GM18505 (cell line): ENCODE results near the gene CHD2.

Experiments
- ATAC-seq: cut with Tn5 transposase; IDR thresholded peaks from one replicate; pipeline ENCODE4 v1.9.1; 2021; ENCODE audit not compliant: unreplicated experiment
- POLR2A ChIP-seq: IDR thresholded peaks from 4 replicates; pipeline ENCODE4 v1.6.1; 2011; ENCODE audit warnings: borderline replicate concordance; ENCODE audit not compliant: insufficient read depth, insufficient read length; ENCODE audit errors: extremely low read depth

Gene CHD2

DNA sequence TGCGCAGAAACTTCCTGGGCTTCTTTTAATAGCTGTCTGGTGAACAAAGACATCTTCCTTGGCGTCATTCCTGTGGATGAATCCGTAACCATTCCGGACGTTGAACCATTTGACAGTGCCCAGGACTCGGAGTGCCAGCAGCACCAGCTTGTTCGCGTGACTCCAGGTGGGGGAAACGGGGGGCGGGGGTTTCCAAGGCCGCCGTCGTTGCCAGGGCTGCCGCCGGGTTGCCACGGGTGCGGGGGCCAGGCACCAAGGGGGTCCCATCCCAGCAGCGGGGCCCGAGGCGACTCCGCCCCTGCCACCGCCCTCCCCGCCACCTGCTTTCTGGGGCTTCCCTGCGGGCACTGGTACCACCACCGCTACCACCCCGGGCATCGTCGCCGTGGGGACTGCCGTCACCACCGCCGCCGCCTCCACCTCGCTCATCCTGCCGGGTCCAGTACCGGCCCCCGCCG, 166.1 kb downstream of the CHD2 start:
- no peak for ATAC-seq
- no peak for TF ChIP-seq POLR2A

DNA sequence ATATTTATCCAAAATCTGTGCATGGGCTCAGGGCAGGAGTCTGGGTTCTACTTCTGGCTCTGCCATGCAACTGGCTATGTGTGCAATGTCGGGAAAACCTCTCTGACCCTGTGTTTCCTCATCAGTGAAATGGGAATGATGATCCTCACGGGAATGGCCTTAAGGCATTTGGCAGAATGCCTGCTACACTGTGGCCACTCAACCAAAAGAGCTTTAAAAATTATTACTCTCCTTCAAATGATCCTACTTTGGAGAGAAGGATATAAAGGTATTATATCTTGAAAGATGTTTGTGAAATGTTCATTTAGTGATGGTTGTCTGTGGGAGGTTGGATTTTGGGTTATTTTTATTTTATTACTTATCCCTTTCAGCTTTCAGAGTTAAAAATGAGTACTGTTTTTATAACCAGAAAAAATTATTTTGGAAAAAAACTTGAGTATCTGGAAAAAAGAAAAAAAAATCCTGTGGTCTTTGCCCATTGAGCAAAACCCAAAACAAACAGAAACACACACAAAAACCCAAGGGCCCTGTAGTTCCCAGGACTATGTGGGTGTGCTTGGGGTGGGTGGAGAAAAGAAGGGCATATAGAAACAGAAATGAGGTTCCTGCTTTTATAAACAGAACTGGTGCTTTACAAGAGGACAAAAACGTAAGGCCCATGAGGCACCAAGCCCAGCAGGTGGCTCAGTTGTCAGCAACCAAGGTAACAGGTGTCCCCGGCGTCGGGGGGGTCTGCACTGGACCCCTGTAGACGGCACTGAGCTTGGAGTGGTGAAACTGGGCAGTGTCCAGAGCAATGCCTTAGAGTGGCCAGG, 166.9 kb downstream of the CHD2 start:
- TF ChIP-seq POLR2A: no peak
- ATAC-seq: no peak

- no peak for TF ChIP-seq POLR2A
- ATAC-seq: no peak
Observed at GRCh38 chr15:93067649-93068085, 167.5 kb downstream of the CHD2 start.

- ATAC-seq: no peak
- no peak for TF ChIP-seq POLR2A
Observed at GRCh38 chr15:93068581-93069199, 168.6 kb downstream of the CHD2 start.

- TF ChIP-seq POLR2A: no peak
- ATAC-seq: no peak
Observed at GRCh38 chr15:93070132-93070531, 170.0 kb downstream of the CHD2 start.

GRCh38 chr15:93070551-93071296, 170.6 kb downstream of the CHD2 start:
- ATAC-seq: no peak
- no peak for TF ChIP-seq POLR2A

DNA sequence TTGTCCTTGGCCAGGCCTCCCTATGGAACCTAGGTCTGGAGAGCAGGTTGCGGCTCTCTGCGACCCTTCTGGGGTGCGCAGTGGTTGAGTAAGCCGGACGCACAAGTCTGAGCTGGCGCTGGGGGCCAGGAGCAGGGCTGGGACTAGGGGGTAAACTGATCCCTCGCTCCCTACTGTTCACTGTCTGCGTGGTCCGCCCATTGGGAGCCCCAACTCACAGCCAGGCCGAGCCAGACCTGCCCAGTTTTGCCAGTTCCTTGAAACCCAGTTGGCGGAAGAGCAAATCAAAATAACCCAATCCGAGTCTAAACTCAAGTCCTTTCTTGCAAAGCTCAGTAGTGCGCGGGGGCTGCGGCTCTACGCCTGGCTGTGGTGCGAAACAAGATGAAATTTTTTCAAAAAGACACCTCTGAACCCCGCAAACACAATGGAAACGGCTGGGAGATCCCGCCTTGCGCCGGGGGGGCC, 171.4 kb downstream of the CHD2 start:
- TF ChIP-seq POLR2A: no peak
- no peak for ATAC-seq

GRCh38 chr15:93072011-93072410, 171.9 kb downstream of the CHD2 start:
- TF ChIP-seq POLR2A: no peak
- ATAC-seq: no peak

GRCh38 chr15:93072411-93073394, 172.6 kb downstream of the CHD2 start:
- no peak for TF ChIP-seq POLR2A
- no peak for ATAC-seq

- no peak for TF ChIP-seq POLR2A
- no peak for ATAC-seq
Observed at GRCh38 chr15:93073465-93073952, 173.4 kb downstream of the CHD2 start.

GRCh38 chr15:93074599-93074998, 174.5 kb downstream of the CHD2 start:
- no peak for ATAC-seq
- no peak for TF ChIP-seq POLR2A

GRCh38 chr15:93076217-93076616, 176.1 kb downstream of the CHD2 start:
- ATAC-seq: no peak
- TF ChIP-seq POLR2A: no peak

GRCh38 chr15:93076875-93077274, 176.8 kb downstream of the CHD2 start:
- ATAC-seq: no peak
- TF ChIP-seq POLR2A: no peak
